ENCODE data around the gene EPN1. TPM values are rescaled to one million over a fixed set of nuclear protein-coding genes. Genes with fewer than 3 reads are reported as not detected.
"Not testable (repeated sequence)": the region's sequence is repeated elsewhere in the genome, so short reads cannot be mapped to it uniquely, and the experiment has no call there.

The EPN1 gene
- total and polyA plus RNA-seq, 4 donors = 66.8 to 87.8 (median 71.6) TPM

GRCh38 chr19:55712804-55713631 lies 38.0 kb downstream of the EPN1 start:
- 70 to 90% methylated on average over 2 of the region's 3 CpGs for WGBS, 2 donors
- peaks cover 1% of the 10 kb centered on the region for H3K9me3 ChIP-seq (ENCODE audit: control insufficient read depth, low read length)
- no peak for DNase-seq
- no peak overlapping the region for H3K4me3 ChIP-seq (ENCODE audit: low read length in 2 of 2)
- ATAC-seq (ENCODE audit: low FRiP score) = no peak
- intact Hi-C loops (cut with DNase I) = no loop called here
- no peaks in the 10 kb centered on the region for H3K4me1 ChIP-seq (ENCODE audit: control insufficient read depth in 1 of 2, insufficient read depth in 2 of 2, low read length in 2 of 2)
- H3K27ac ChIP-seq (ENCODE audit: low read depth in 1 of 2, low read length in 2 of 2) = no peak overlapping the region
- H3K36me3 ChIP-seq (ENCODE audit: control insufficient read depth in 1 of 2, insufficient read depth in 2 of 2, low read length in 1 of 2) = no peaks in the 10 kb centered on the region
- no peaks in the 10 kb centered on the region for H3K27me3 ChIP-seq (ENCODE audit: control insufficient read depth in 1 of 2, insufficient read depth in 2 of 2, low read length in 1 of 2)

- H3K27ac ChIP-seq (ENCODE audit: low read depth in 1 of 2, low read length in 2 of 2) = no peak overlapping the region
- H3K36me3 ChIP-seq (ENCODE audit: control insufficient read depth in 1 of 2, insufficient read depth in 2 of 2, low read length in 1 of 2) = no peaks in the 10 kb centered on the region
- no peaks in the 10 kb centered on the region for H3K27me3 ChIP-seq (ENCODE audit: control insufficient read depth in 1 of 2, insufficient read depth in 2 of 2, low read length in 1 of 2)
- peaks cover 3% of the 10 kb centered on the region for H3K9me3 ChIP-seq (ENCODE audit: control insufficient read depth, low read length)
- no peaks in the 10 kb centered on the region for H3K4me1 ChIP-seq (ENCODE audit: control insufficient read depth in 1 of 2, insufficient read depth in 2 of 2, low read length in 2 of 2)
- H3K4me3 ChIP-seq (ENCODE audit: low read length in 2 of 2) = no peak overlapping the region
- DNase-seq = no peak
- intact Hi-C loops (cut with DNase I) = no loop called here
- whole genome bisulfite sequencing, 2 donors = 82 to 87% methylated on average over 15 of the region's 15 CpGs
- no peak for ATAC-seq (ENCODE audit: low FRiP score)
Measured at GRCh38 chr19:55716531-55716930, 41.5 kb downstream of the EPN1 start.

DNA sequence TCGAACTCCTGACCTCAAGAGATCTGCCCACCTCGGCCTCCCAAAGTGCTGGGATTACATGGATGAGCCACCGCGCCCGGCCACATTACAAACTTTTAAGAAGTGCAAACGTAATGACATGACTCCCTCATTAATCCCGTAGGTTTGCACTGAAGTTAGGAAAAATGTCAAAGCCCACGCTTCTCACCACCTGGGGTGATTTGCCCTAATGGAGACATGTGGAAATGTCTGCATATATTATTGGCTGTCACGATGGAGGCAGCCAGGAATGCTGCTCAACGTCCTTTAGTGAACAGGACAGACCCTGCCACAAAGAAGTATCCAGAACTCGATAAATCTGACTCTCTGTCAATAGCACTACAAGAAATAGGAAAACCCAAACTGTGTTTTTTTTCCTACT lies 42.2 kb downstream of the EPN1 start:
- no peaks in the 10 kb centered on the region for H3K27me3 ChIP-seq (ENCODE audit: control insufficient read depth in 1 of 2, insufficient read depth in 2 of 2, low read length in 1 of 2)
- ATAC-seq (ENCODE audit: low FRiP score) = no peak
- intact Hi-C loops (cut with DNase I) = no loop called here

DNA sequence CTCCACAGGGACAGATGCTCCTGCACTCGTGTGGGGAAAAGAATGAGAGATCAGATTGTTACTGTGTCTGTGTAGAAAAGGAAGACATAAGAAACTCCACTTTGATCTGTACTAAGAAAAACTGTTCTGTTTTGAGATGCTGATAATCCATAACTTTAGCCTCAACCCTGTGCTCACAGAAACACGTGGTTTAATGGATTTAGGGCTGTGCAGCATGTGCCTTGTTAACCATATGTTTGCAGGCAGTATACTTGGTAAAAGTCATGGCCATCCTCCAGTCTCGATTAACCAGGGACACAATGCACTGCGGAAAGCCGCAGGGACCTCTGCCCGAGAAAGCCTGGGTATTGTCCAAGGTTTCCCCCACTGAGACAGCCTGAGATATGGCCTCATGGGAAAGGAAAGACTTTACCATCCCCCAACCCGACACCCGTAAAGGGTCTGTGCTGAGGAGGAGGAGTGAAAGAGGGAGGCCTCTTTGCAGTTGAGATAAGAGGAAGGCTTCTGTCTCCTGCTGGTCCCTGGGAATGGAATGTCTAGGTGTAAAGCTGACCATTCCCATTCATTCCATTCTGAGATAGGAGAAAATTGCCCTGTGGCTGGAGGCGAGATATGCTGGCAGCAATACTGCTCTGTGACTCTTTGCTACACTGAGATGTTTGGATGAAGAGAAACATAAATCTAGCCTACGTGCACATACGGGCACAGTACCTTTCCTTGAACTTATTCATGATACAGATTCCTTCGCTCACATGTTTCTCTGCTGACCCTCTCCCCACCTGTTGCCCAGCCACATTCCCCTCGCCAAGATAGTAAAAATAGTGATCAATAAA lies 43.1 kb downstream of the EPN1 start:
- ATAC-seq (ENCODE audit: low FRiP score); H3K36me3 ChIP-seq (ENCODE audit: control insufficient read depth in 1 of 2, insufficient read depth in 2 of 2, low read length in 1 of 2); DNase-seq; H3K4me3 ChIP-seq (ENCODE audit: low read length in 2 of 2); intact Hi-C loops (cut with DNase I); H3K27ac ChIP-seq (ENCODE audit: low read depth in 1 of 2, low read length in 2 of 2); H3K27me3 ChIP-seq (ENCODE audit: control insufficient read depth in 1 of 2, insufficient read depth in 2 of 2, low read length in 1 of 2); H3K9me3 ChIP-seq (ENCODE audit: control insufficient read depth, low read length); H3K4me1 ChIP-seq (ENCODE audit: control insufficient read depth in 1 of 2, insufficient read depth in 2 of 2, low read length in 2 of 2): not testable (repeated sequence)
- WGBS, 2 donors = 32 to 44% methylated on average over 13 of the region's 13 CpGs

More for the DNA sequence above, 42.2 kb downstream of the EPN1 start:
- DNase-seq = no peak
- no peak overlapping the region for H3K27ac ChIP-seq (ENCODE audit: low read depth in 1 of 2, low read length in 2 of 2)
- no peaks in the 10 kb centered on the region for H3K4me1 ChIP-seq (ENCODE audit: control insufficient read depth in 1 of 2, insufficient read depth in 2 of 2, low read length in 2 of 2)
- no peak overlapping the region for H3K4me3 ChIP-seq (ENCODE audit: low read length in 2 of 2)
- no peaks in the 10 kb centered on the region for H3K36me3 ChIP-seq (ENCODE audit: control insufficient read depth in 1 of 2, insufficient read depth in 2 of 2, low read length in 1 of 2)
- WGBS, 2 donors = 70 to 75% methylated on average over 11 of the region's 11 CpGs
- H3K9me3 ChIP-seq (ENCODE audit: control insufficient read depth, low read length) = peaks cover 3% of the 10 kb centered on the region

- ATAC-seq (ENCODE audit: low FRiP score) (no peak), DNase-seq (no peak)
- no peak overlapping the region for H3K27ac ChIP-seq (ENCODE audit: low read depth in 1 of 2, low read length in 2 of 2)
- no peaks in the 10 kb centered on the region for H3K27me3 ChIP-seq (ENCODE audit: control insufficient read depth in 1 of 2, insufficient read depth in 2 of 2, low read length in 1 of 2)
- WGBS, 2 donors = 57 to 66% methylated on average over 5 of the region's 5 CpGs
- no peak overlapping the region for H3K4me3 ChIP-seq (ENCODE audit: low read length in 2 of 2)
- H3K9me3 ChIP-seq (ENCODE audit: control insufficient read depth, low read length) = peaks cover 3% of the 10 kb centered on the region
- intact Hi-C loops (cut with DNase I) = no loop called here
- H3K36me3 ChIP-seq (ENCODE audit: control insufficient read depth in 1 of 2, insufficient read depth in 2 of 2, low read length in 1 of 2) = no peaks in the 10 kb centered on the region
- H3K4me1 ChIP-seq (ENCODE audit: control insufficient read depth in 1 of 2, insufficient read depth in 2 of 2, low read length in 2 of 2) = no peaks in the 10 kb centered on the region
Measured at GRCh38 chr19:55720214-55720746, 45.3 kb downstream of the EPN1 start.

DNA sequence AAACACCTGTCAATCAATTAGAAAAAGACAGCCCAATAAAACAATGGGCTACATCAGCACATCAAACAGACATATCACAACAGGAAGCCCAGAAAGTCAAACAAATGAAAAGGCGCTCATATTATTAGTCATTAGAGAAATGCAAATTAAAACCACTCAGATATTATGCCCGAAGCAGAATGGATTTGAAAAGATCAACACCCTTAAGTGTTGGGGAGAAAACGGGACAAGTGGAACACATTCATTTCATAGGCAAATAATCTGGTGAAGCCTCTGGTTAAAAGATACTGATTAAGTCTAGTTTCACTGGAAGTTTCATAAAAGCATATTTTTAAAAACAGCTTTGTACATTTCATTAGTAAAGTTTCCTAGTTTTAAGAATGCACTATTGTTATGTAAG lies 45.8 kb downstream of the EPN1 start:
- intact Hi-C loops (cut with DNase I) = no loop called here

DNA sequence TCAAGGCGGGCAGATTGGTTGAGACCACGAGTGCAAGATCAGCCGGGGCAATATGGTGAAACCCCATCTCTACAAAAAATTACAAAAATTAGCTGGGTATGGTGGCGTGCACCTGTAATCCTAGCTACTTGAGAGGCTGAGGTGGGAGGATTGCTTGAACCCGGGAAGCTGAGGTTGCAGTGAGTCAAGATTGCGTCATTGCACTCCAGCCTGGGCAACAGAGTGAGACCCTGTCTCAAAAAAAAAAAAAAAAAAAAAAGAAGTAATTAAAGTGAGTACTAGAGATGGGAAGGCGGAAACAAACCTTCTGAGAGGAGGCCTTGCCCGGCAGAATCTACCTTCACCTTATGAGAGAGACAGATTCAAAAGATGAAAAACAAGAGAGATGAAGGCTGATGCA lies 48.5 kb downstream of the EPN1 start:
- WGBS, 2 donors = 90 to 92% methylated on average over 8 of the region's 8 CpGs
- Histone ChIP-seq H3K4me3 (ENCODE audit: low read length in 2 of 2) (no peak overlapping the region), H3K36me3 (ENCODE audit: control insufficient read depth in 1 of 2, insufficient read depth in 2 of 2, low read length in 1 of 2) (no peaks in the 10 kb centered on the region), H3K9me3 (ENCODE audit: control insufficient read depth, low read length) (peaks cover 2% of the 10 kb centered on the region), H3K4me1 (ENCODE audit: control insufficient read depth in 1 of 2, insufficient read depth in 2 of 2, low read length in 2 of 2) (no peaks in the 10 kb centered on the region), H3K27me3 (ENCODE audit: control insufficient read depth in 1 of 2, insufficient read depth in 2 of 2, low read length in 1 of 2) (no peaks in the 10 kb centered on the region), H3K27ac (ENCODE audit: low read depth in 1 of 2, low read length in 2 of 2) (no peak overlapping the region)
- no peak for ATAC-seq (ENCODE audit: low FRiP score)
- intact Hi-C loops (cut with DNase I) = no loop called here
- DNase-seq = no peak

More for the DNA sequence above, 45.8 kb downstream of the EPN1 start:
- Histone ChIP-seq H3K36me3 (ENCODE audit: control insufficient read depth in 1 of 2, insufficient read depth in 2 of 2, low read length in 1 of 2) (no peaks in the 10 kb centered on the region), H3K9me3 (ENCODE audit: control insufficient read depth, low read length) (peaks cover 3% of the 10 kb centered on the region), H3K4me1 (ENCODE audit: control insufficient read depth in 1 of 2, insufficient read depth in 2 of 2, low read length in 2 of 2) (no peaks in the 10 kb centered on the region), H3K27ac (ENCODE audit: low read depth in 1 of 2, low read length in 2 of 2) (no peak overlapping the region), H3K27me3 (ENCODE audit: control insufficient read depth in 1 of 2, insufficient read depth in 2 of 2, low read length in 1 of 2) (no peaks in the 10 kb centered on the region), H3K4me3 (ENCODE audit: low read length in 2 of 2) (no peak overlapping the region)
- no peak for ATAC-seq (ENCODE audit: low FRiP score)
- no peak for DNase-seq
- WGBS, 2 donors = 79 to 83% methylated on average over 3 of the region's 3 CpGs

DNA sequence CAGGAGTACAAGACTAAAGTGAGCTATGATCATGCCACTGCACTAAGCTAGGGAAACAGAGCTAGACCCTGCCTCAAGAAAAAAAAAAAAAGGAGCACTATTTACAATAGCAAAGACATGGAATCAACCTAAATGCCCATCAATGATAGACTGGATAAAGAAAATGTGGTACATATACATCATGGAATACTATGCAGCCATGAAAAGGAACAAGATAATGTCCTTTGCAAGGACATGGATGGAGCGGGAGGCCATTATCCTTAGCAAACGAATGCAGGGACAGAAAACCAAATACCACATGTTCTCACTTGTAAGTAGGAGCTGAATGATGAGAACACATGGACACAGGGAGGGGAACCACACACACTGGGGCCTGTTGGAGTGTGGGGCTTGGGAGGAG lies 55.4 kb downstream of the EPN1 start:
- intact Hi-C loops (cut with DNase I); H3K9me3 ChIP-seq (ENCODE audit: control insufficient read depth, low read length); H3K27ac ChIP-seq (ENCODE audit: low read depth in 1 of 2, low read length in 2 of 2); DNase-seq; ATAC-seq (ENCODE audit: low FRiP score); H3K36me3 ChIP-seq (ENCODE audit: control insufficient read depth in 1 of 2, insufficient read depth in 2 of 2, low read length in 1 of 2); H3K4me3 ChIP-seq (ENCODE audit: low read length in 2 of 2); H3K27me3 ChIP-seq (ENCODE audit: control insufficient read depth in 1 of 2, insufficient read depth in 2 of 2, low read length in 1 of 2); H3K4me1 ChIP-seq (ENCODE audit: control insufficient read depth in 1 of 2, insufficient read depth in 2 of 2, low read length in 2 of 2): not testable (repeated sequence)
- WGBS, 2 donors = 83 to 91% methylated on average over 2 of the region's 2 CpGs
